ENCODE data around the gene CD8A.
"Not testable (repeated sequence)": the region's sequence is repeated elsewhere in the genome, so short reads cannot be mapped to it uniquely, and the experiment has no call there.

CD8A gene

DNA sequence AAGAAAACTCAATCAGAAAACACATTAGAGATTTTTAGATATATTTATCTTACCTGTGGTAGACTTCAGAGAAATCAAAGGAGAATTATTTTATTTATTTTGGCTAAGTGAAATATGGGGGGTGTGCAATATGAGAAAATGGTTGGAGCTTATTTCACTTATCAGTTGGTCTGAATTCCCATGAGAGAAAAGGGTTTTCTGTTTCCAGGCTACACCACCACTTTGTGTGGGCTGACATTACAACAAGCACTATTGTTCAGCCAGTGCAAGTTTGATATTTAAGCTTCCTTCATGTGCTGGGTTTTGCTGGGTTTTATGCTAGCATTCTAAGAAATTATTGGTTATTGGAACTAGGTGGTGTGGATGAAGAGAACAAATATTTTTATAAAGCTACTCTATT is 37.1 kb downstream of the CD8A start:
- DNase-seq (ENCODE audit: extremely low read depth, low read depth), result no peak
- TF ChIP-seq, protein P1, sequence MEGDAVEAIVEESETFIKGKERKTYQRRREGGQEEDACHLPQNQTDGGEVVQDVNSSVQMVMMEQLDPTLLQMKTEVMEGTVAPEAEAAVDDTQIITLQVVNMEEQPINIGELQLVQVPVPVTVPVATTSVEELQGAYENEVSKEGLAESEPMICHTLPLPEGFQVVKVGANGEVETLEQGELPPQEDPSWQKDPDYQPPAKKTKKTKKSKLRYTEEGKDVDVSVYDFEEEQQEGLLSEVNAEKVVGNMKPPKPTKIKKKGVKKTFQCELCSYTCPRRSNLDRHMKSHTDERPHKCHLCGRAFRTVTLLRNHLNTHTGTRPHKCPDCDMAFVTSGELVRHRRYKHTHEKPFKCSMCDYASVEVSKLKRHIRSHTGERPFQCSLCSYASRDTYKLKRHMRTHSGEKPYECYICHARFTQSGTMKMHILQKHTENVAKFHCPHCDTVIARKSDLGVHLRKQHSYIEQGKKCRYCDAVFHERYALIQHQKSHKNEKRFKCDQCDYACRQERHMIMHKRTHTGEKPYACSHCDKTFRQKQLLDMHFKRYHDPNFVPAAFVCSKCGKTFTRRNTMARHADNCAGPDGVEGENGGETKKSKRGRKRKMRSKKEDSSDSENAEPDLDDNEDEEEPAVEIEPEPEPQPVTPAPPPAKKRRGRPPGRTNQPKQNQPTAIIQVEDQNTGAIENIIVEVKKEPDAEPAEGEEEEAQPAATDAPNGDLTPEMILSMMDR (IDR thresholded peaks at IDR 0.05; ENCODE audit: low read depth, low read length), result no peak

DNA sequence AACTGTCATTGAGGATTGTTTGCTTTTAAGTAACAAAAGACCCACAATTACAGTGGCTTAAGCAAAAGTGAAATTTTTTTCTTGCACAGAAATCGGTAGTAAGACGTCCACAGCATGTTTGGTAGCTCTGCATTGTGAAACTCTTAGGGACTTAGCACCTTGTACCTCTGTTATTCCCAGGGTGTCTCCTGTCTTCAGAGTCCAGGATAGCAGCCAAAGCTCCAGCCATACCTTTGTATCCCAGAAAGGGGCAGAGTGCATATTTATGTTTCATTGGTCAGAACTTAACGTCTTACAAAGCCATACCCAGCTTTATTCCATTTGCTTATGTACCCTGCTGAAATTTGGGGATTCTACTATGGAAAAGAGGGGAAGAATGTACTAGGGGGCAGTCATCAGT is 37.8 kb downstream of the CD8A start:
- TF ChIP-seq, protein P1 (IDR thresholded peaks at IDR 0.05; ENCODE audit: low read depth, low read length), result no peak
- no peak for DNase-seq (ENCODE audit: extremely low read depth, low read depth)

DNA sequence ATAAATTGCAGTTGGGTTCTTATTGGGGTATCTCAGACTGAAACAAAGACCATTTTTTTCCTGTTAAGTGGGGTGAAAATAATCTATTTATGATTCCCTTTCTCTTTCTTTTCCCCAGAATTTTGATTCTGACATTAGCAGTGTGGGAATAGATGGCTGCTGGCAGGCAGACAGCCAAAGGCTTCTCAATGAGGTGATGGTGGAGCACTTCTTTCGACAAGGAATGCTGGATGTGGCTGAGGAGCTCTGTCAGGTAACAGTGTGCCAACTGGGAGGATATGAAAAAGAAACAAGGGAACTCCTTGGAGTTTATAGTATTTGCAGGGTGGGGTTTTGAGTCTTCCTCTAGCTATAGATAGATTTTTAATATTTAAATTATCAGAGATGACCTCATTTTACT is 38.9 kb downstream of the CD8A start:
- TF ChIP-seq, protein P1 (IDR thresholded peaks at IDR 0.05; ENCODE audit: low read depth, low read length), result no peak
- no peak for DNase-seq (ENCODE audit: extremely low read depth, low read depth)

DNA sequence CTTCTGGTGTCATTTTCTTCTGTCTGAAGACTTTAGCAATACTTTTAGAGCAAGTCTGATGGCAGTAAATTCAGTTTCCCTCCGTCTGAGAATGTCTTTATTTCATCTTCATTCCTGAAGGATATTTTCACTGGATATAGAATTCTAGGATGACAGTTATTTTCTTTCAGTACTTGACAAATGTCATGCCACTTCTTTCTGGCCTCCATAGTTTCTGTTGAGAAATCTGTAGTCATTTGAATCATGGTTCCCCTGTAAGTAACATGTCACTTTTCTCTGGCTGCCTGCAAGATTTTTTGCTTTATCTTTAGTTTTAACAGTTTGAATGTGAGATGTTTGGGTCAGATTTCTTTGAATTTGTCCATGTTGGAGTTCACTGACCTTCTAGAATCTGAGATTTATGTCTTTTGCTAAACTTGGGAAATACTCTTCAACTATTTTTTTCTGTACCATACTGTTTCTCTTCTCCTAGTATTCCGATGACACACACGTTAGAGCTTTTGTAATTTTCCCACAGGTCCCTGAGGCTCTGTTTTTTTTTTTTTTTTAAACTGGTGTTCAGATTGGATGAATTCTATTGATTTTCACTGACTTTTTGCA is 40.4 kb downstream of the CD8A start:
- no peak for DNase-seq (ENCODE audit: extremely low read depth, low read depth)
- TF ChIP-seq, protein P1 (IDR thresholded peaks at IDR 0.05; ENCODE audit: low read depth, low read length), result no peak

DNA sequence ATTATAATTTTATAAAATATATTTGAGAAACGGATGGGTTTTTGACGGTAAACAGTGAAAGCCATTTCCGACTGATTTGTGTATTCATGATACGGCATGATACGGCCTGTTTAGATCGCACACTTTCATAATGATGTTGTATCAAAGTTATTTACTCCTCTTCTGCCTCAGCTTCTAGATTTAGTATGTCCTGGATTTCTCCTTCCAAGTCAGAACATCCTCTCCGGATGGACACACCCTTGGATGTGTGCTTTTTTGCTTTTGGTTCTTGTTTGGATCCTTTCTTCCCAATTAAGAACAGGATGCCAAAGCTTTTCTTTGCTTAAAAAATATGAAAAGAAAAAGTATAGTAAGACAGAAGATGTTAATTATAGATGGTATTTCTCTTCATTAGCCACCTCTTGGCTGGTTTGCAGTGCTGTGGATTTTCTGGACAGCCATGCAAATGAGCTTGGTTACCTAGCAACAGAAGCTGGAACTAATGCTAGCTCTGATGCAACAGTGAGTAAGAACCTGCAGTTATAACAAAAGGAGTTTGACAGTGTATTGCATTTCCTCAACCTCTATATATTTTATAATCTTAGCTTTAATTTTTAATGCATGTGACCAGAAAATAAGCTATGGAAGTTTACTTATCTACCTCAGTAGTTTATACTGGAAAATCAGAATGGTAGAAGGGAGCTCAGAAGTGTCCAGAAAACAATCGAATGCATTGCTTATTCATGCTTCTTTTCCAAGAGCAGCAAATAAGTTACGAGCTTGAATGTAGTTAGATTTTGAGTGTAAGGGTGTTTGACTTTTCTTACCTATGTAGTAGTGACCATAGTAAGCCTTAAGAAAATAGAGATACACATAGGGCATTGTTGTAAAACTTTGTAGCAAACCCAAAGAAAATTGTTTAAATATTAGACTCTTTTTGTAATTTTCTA is 42.7 kb downstream of the CD8A start:
- TF ChIP-seq, protein P1 (IDR thresholded peaks at IDR 0.05; ENCODE audit: low read depth, low read length), result no peak
- DNase-seq (ENCODE audit: extremely low read depth, low read depth), result peak; percentile 84

DNA sequence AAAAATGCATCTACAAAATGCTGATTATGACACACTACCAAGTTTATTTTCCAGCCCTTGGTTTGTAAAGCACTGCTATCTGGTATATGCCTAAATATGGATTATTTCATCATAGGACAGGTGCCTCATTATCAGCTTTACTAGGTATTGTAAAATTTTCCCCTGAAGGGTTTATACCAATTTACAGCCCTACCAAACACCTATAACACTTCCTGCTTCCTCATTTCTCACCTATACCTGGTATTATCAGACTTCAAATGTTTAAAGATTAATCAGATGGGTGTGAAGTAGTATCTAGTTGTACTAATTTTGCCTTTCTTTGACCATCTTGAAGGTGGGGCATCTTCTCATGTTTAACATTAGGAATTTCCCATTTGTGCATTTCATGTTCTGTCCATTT is 43.8 kb downstream of the CD8A start:
- no peak for DNase-seq (ENCODE audit: extremely low read depth, low read depth)
- TF ChIP-seq, protein P1 (IDR thresholded peaks at IDR 0.05; ENCODE audit: low read depth, low read length), result no peak

DNA sequence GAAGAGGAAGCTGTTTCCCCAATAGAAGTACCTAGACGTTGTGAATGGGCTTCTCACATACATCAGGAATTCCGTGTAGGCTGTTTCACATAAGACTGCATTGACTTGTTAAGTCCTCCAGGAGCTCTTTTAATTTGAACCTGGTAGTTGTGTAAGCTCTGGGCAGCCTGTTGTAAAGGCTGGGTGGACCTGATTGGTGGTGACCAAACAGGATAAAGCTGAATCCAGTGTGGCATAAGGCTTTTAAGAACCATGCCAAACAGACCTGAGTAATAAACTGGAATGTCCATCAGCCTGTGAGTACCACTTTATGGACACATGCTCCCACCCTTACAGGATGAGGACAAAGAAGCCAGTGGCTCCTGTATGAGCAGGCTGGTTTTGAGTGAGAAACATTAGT is 46.6 kb downstream of the CD8A start:
- TF ChIP-seq, protein P1 (IDR thresholded peaks at IDR 0.05; ENCODE audit: low read depth, low read length), result no peak

DNA sequence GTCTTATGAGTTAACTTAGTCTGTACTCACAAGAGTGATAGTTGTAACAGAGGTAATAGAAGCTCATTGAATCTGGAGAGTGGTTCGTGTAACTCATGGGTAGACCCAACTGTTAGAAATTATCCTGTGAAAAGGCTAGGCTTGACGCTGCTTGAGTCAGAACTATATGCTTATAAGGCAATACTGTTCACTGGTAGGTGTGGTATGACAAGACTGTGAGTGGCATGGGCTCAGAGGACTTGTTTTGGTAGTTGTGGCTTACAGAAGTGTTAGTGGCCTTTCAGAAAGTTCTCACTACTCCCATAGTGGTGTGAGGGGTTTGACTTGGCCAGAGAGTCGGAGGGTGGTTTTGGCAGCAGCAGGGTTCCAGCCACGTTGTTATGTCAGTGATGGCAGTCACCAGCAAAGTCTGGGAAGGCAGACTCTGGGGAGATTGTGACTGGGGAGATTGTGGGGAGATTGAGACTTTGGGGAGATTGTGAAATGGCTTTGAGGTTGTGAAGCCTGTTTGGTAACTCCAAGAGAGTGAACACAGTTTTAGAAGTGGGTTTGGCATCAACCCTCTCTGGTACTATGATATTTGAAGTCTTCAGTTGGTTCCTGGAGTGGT is 48.7 kb downstream of the CD8A start:
- not testable (repeated sequence) for DNase-seq (ENCODE audit: extremely low read depth, low read depth)

More for the DNA sequence above, 46.6 kb downstream of the CD8A start:
- no peak for DNase-seq (ENCODE audit: extremely low read depth, low read depth)

DNA sequence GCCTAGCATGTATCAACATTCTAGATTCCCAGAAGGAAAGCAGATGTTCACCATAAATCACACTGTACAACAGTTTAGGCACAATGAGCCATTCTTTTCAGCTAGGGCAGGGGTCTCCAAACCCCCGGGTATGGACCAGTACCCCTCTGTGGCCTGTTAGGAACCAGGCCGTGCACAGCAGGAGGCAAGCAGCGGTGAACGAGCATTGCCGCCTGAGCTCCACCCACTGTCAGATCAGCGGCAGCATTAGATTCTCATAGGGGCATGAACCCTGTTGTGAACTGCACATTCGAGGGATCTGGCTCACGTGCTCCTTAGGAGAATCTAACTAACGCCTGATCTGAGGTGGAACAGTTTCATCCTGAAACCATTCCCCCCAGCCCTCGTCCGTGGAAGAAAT is 50.8 kb downstream of the CD8A start:
- not testable (repeated sequence) for DNase-seq (ENCODE audit: extremely low read depth, low read depth)

DNA sequence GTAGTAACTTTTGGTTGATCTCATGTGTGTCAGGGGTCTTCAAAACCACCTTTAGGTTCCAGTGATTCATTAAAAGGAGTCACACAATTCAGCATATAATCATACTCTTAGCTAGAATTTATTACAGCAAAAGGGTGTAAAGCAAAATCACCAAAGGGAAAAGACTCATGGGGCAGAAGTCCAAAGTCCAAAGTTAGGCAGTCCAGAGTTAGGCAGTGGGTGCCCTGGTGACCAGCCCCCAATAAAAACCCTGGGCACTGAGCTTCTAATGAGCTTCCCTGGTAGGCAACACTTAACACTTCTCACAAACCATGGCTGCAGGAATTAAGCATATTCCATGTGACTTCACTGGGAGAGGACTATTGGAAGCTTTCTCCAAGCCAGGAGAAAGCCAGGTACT is 51.2 kb downstream of the CD8A start:
- DNase-seq (ENCODE audit: extremely low read depth, low read depth), result not testable (repeated sequence)

DNA sequence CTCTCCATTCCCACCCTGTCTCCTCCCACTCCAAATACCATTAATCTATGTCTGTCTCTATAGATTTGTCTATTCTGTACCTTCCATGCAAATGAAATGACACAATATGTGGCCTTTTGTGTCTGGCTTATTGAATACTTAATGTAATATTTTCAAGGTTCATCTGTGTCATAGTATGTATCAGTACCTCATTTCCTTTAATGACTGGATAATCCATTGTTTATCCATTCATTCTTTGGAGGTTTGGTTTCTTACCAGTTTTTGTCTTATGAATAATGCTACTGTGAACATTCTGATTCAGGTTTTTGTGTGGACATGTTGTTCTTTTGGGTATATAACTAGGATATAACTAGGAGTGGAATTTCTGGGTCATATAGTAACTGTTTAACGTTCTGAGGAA is 55.8 kb downstream of the CD8A start:
- DNase-seq (ENCODE audit: extremely low read depth, low read depth), result not testable (repeated sequence)

All from AG09319 (cell line).